Measurements from ENCODE around the gene SPINK8. TPM values are rescaled to one million over a fixed set of nuclear protein-coding genes. Genes with fewer than 3 reads are reported as not detected.

Gene SPINK8
- polyA plus RNA-seq, 4 donors, result not detected

Other genes starting within 250 kb of the SPINK8 start
- 1 to 10 TPM in 3 of 4 donors, under 1 TPM in 1; 0.27 to 5.7 (median 4.5) TPM for gene CDC25A, start 145.2 kb downstream of the SPINK8 start, polyA plus RNA-seq
- gene CAMP, start 110.2 kb downstream of the SPINK8 start, polyA plus RNA-seq, result 1 to 10 TPM in 1 of 4 donors, under 1 TPM in 1, not detected in 2; 0.35 to 2.0 TPM
- 1 to 10 TPM; 1.6 to 7.0 (median 3.9) TPM for gene ZNF589, start 92.6 kb downstream of the SPINK8 start, polyA plus RNA-seq
- 10 to 100 TPM; 14.1 to 25.9 (median 20.1) TPM for gene NME6, start 32.3 kb downstream of the SPINK8 start, polyA plus RNA-seq
- under 1 TPM in 1 of 4 donors, not detected in 3; 0.16 TPM for gene FBXW12, start 38.6 kb upstream of the SPINK8 start, polyA plus RNA-seq
- 100 to 1,000 TPM in 1 of 4 donors, 10 to 100 TPM in 3; 56.5 to 129 (median 60.4) TPM for gene PLXNB1, start 96.4 kb upstream of the SPINK8 start, polyA plus RNA-seq
- gene CCDC51, start 106.5 kb upstream of the SPINK8 start, polyA plus RNA-seq, result 10 to 100 TPM; 11.1 to 22.6 (median 21.7) TPM
- 100 to 1,000 TPM; 292 to 744 (median 524) TPM for gene TMA7, start 106.6 kb upstream of the SPINK8 start, polyA plus RNA-seq
- 1 to 10 TPM; 1.1 to 6.8 (median 3.2) TPM for gene ATRIP, start 113.1 kb upstream of the SPINK8 start, polyA plus RNA-seq
- gene SHISA5, start 170.5 kb upstream of the SPINK8 start, polyA plus RNA-seq, result 100 to 1,000 TPM in 2 of 4 donors, 10 to 100 TPM in 2; 68.2 to 220 (median 106) TPM
- 10 to 100 TPM; 11.3 to 44.5 (median 19.1) TPM for gene PFKFB4, start 223.1 kb upstream of the SPINK8 start, polyA plus RNA-seq
- under 1 TPM in 2 of 4 donors, not detected in 2; 0.13 to 0.65 TPM for gene UCN2, start 230.1 kb upstream of the SPINK8 start, polyA plus RNA-seq

All from small intestine (tissue), 4 donors.